Colon (tissue), 2 donors: ENCODE measurements around the gene C4orf51.

Source experiments
- FAIRE-seq: peaks from 2 replicates; lab custom pipeline; 2012; peaks lifted over from hg19 to GRCh38; lab: Jason Lieb, UNC
- donor health status: control.
- donor health status: control.

The C4orf51 gene

GRCh38 chr4:145709843-145710242 lies 29.9 kb downstream of the C4orf51 start:
- no peak for FAIRE-seq

GRCh38 chr4:145716200-145716599 lies 36.3 kb downstream of the C4orf51 start:
- no peak for FAIRE-seq

GRCh38 chr4:145716661-145717200 lies 36.8 kb downstream of the C4orf51 start:
- FAIRE-seq: no peak

- FAIRE-seq: no peak
These were observed 40.0 kb downstream of the C4orf51 start for GRCh38 chr4:145719752-145720624.

- no peak for FAIRE-seq
These were observed 40.7 kb downstream of the C4orf51 start for GRCh38 chr4:145720656-145721055.

GRCh38 chr4:145722561-145722960 lies 42.6 kb downstream of the C4orf51 start:
- no peak for FAIRE-seq

GRCh38 chr4:145723336-145723735 lies 43.4 kb downstream of the C4orf51 start:
- no peak for FAIRE-seq

- FAIRE-seq: no peak
These were observed 50.1 kb downstream of the C4orf51 start for GRCh38 chr4:145730026-145730425.

GRCh38 chr4:145731028-145731427 lies 51.1 kb downstream of the C4orf51 start:
- FAIRE-seq: no peak

GRCh38 chr4:145732001-145732815 lies 52.3 kb downstream of the C4orf51 start:
- no peak for FAIRE-seq

- FAIRE-seq: no peak
These were observed 53.2 kb downstream of the C4orf51 start for GRCh38 chr4:145732895-145733880.

GRCh38 chr4:145734031-145734430 lies 54.1 kb downstream of the C4orf51 start:
- no peak for FAIRE-seq

GRCh38 chr4:145734576-145735346 lies 54.8 kb downstream of the C4orf51 start:
- no peak for FAIRE-seq

GRCh38 chr4:145735347-145735675 lies 55.4 kb downstream of the C4orf51 start:
- FAIRE-seq: no peak

GRCh38 chr4:145735827-145736226 lies 55.9 kb downstream of the C4orf51 start:
- FAIRE-seq: no peak

- FAIRE-seq: no peak
These were observed 56.4 kb downstream of the C4orf51 start for GRCh38 chr4:145736241-145736831.

GRCh38 chr4:145739845-145740244 lies 59.9 kb downstream of the C4orf51 start:
- no peak for FAIRE-seq

- FAIRE-seq: no peak
These were observed 60.9 kb downstream of the C4orf51 start for GRCh38 chr4:145740806-145741205.

GRCh38 chr4:145743641-145744040 lies 63.7 kb downstream of the C4orf51 start:
- no peak for FAIRE-seq

- no peak for FAIRE-seq
These were observed 75.9 kb downstream of the C4orf51 start for GRCh38 chr4:145755802-145756201.

- no peak for FAIRE-seq
These were observed 76.3 kb downstream of the C4orf51 start for GRCh38 chr4:145756244-145756643.
